ENCODE data around the gene TGIF2. TPM values are rescaled to one million over a fixed set of nuclear protein-coding genes. Genes with fewer than 3 reads are reported as not detected.
A peak's percentile ranks its signal among the peaks of the same experiment; 100 is the strongest.

The TGIF2 gene
- total RNA-seq, 1 experiment from 2014 or later, result 58.4 TPM

DNA sequence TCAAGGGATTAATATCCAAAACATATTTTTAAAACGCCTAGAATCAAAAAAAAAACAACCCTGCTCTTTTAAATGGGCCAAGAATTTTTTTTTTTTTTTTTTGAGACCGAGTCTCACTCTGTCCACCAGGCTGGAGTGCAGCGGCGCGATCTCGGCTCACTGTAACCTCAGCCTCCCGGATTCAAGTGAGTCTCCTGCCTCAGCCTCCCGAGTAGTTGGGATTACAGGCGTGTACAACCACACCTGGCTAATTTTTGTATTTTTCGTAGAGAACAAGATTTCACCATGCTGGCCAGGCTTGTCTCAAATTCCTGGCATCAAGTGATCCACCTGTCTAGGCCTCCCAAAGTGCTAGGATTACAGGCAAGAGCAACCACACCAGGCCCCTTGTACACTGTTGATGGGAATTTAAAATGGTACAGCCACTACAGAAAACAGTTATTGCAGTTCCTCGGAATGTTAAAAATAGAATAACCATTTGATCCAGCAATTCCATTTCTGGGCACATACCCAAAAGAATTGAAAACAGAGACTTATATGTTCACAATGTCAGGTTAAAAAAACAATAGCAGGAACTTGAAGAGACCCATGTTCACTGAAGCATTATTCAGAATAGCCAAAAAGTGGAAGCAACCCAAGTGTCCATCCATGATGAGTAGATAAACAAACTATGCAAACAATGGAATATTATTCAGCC is 35.2 kb upstream of the TGIF2 start:
- H3K27me3 Mint-ChIP-seq (ENCODE audit: insufficient read depth, unreplicated experiment), result no peaks in the 10 kb centered on the region
- H3K4me3 Mint-ChIP-seq (ENCODE audit: unreplicated experiment), result no peak overlapping the region
- H3K27me3 ChIP-seq (replicated peaks; ENCODE audit: control insufficient read depth, insufficient read depth, low read length), result no peaks in the 10 kb centered on the region
- no peaks in the 10 kb centered on the region for H3K36me3 ChIP-seq (ENCODE audit: control insufficient read depth, insufficient read depth, low read length)
- no peak for TF ChIP-seq CTCF (IDR thresholded peaks at IDR 0.05; ENCODE audit: insufficient read depth in 1 of 2, low read depth in 1 of 2, low read length in 1 of 2, severe bottlenecking in 1 of 2, unreplicated experiment in 1 of 2)
- no peak for DNase-seq
- POLR2A ChIA-PET, result no interaction called here
- no TSS peak for BruUV-seq (replicated peaks)
- peaks cover 7% of the 10 kb centered on the region for H3K36me3 Mint-ChIP-seq (ENCODE audit: insufficient read depth, unreplicated experiment)
- no peak overlapping the region for H3K27ac Mint-ChIP-seq (ENCODE audit: unreplicated experiment)
- H3K9me3 Mint-ChIP-seq (ENCODE audit: unreplicated experiment), result no peaks in the 10 kb centered on the region
- H3K4me3 ChIP-seq (ENCODE audit: low read depth, low read length), result no peak overlapping the region
- peaks cover 22% of the 10 kb centered on the region for H3K4me1 ChIP-seq
- CTCF ChIA-PET, result no interaction called here
- intact Hi-C loops (cut with micrococcal nuclease; ENCODE audit: unreplicated experiment), result no loop called here
- H3K9me3 ChIP-seq, result no peaks in the 10 kb centered on the region
- H3K4me1 Mint-ChIP-seq (ENCODE audit: low read depth, unreplicated experiment), result peaks cover 22% of the 10 kb centered on the region

- ChIA-PET POLR2A (interaction anchor here (0.6 to 1.0 kb wide), 3 partner anchors 9 to 66 kb away, joined by 3 to 6 read pairs (median 3); partner anchors contain the start of gene RAB5IF), CTCF (interaction anchor here (0.6 to 2.8 kb wide), 5 partner anchors 51 to 114 kb away, joined by 3 to 11 read pairs (median 4); partner anchors contain the start of gene RAB5IF)
- Histone ChIP-seq H3K27me3 (replicated peaks; ENCODE audit: control insufficient read depth, insufficient read depth, low read length) (no peaks in the 10 kb centered on the region), H3K4me1 (peaks cover 24% of the 10 kb centered on the region), H3K4me3 (ENCODE audit: low read depth, low read length) (peak overlapping the region; percentile 68), H3K9me3 (no peaks in the 10 kb centered on the region), H3K36me3 (ENCODE audit: control insufficient read depth, insufficient read depth, low read length) (no peaks in the 10 kb centered on the region)
- no peak for DNase-seq
- intact Hi-C loops (cut with micrococcal nuclease; ENCODE audit: unreplicated experiment), result no loop called here
- no peak for TF ChIP-seq CTCF (IDR thresholded peaks at IDR 0.05; ENCODE audit: insufficient read depth in 1 of 2, low read depth in 1 of 2, low read length in 1 of 2, severe bottlenecking in 1 of 2, unreplicated experiment in 1 of 2)
- peaks cover 22% of the 10 kb centered on the region for H3K4me1 Mint-ChIP-seq (ENCODE audit: low read depth, unreplicated experiment)
- no peaks in the 10 kb centered on the region for H3K9me3 Mint-ChIP-seq (ENCODE audit: unreplicated experiment)
- peaks cover 19% of the 10 kb centered on the region for H3K36me3 Mint-ChIP-seq (ENCODE audit: insufficient read depth, unreplicated experiment)
- H3K27ac Mint-ChIP-seq (ENCODE audit: unreplicated experiment), result peak overlapping the region; percentile 78
- no TSS peak for BruUV-seq (replicated peaks)
- peak overlapping the region; percentile 85 for H3K4me3 Mint-ChIP-seq (ENCODE audit: unreplicated experiment)
- no peaks in the 10 kb centered on the region for H3K27me3 Mint-ChIP-seq (ENCODE audit: insufficient read depth, unreplicated experiment)
These were observed 32.7 kb upstream of the TGIF2 start for GRCh38 chr20:36540551-36541211.

- Mint-ChIP-seq H3K4me3 (ENCODE audit: unreplicated experiment) (peak within 1 kb of the TSS; percentile 85), H3K27ac (ENCODE audit: unreplicated experiment) (peak within 1 kb of the TSS; percentile 78), H3K4me1 (ENCODE audit: low read depth, unreplicated experiment) (peaks cover 22% of the 10 kb centered on the region), H3K9me3 (ENCODE audit: unreplicated experiment) (no peaks in the 10 kb centered on the region), H3K27me3 (ENCODE audit: insufficient read depth, unreplicated experiment) (no peaks in the 10 kb centered on the region), H3K36me3 (ENCODE audit: insufficient read depth, unreplicated experiment) (peaks cover 19% of the 10 kb centered on the region)
- ChIA-PET CTCF (interaction anchor here (0.6 to 2.8 kb wide), 6 partner anchors 19 to 114 kb away, joined by 3 to 11 read pairs (median 4); partner anchors contain the start of gene RAB5IF), POLR2A (interaction anchor here (0.6 to 1.4 kb wide), 4 partner anchors 10 to 803 kb away, joined by 3 to 7 read pairs (median 4); partner anchors contain the start of gene RAB5IF)
- TF ChIP-seq CTCF (IDR thresholded peaks at IDR 0.05; ENCODE audit: insufficient read depth in 1 of 2, low read depth in 1 of 2, low read length in 1 of 2, severe bottlenecking in 1 of 2, unreplicated experiment in 1 of 2), result peak in 1 of 2 experiments; percentile 58
- peak within 1 kb of the TSS; percentile 68 for H3K4me3 ChIP-seq (ENCODE audit: low read depth, low read length)
- H3K4me1 ChIP-seq, result peaks cover 24% of the 10 kb centered on the region
- DNase-seq, result peak; percentile 97
- H3K27me3 ChIP-seq (replicated peaks; ENCODE audit: control insufficient read depth, insufficient read depth, low read length), result no peaks in the 10 kb centered on the region
- no TSS peak for BruUV-seq (replicated peaks)
- intact Hi-C loops (cut with micrococcal nuclease; ENCODE audit: unreplicated experiment), result no loop called here
- H3K9me3 ChIP-seq, result no peaks in the 10 kb centered on the region
- no peaks in the 10 kb centered on the region for H3K36me3 ChIP-seq (ENCODE audit: control insufficient read depth, insufficient read depth, low read length)
These were observed 32.1 kb upstream of the TGIF2 start, which contains the start of gene MYL9 for GRCh38 chr20:36541227-36541767. Gene MYL9 (plus strand): TSS chr20:36541519. CDS start chr20:36544885, 3,366 bp downstream.
